HG03175 (cell line): ENCODE measurements around the gene ZNF385A.

ENCODE experiments used
- ATAC-seq: cut with Tn5 transposase; IDR thresholded peaks from one replicate; pipeline ENCODE4 v1.9.1; 2021; ENCODE audit warnings: mild to moderate bottlenecking, moderate library complexity; ENCODE audit not compliant: unreplicated experiment

The ZNF385A gene

GRCh38 chr12:54384591-54385041 lies at the start of gene ZNF385A:
ZNF385A (minus strand) TSS chr12:54384733; CDS start chr12:54384514, 219 bp downstream.
- peak; percentile 35 for ATAC-seq

DNA sequence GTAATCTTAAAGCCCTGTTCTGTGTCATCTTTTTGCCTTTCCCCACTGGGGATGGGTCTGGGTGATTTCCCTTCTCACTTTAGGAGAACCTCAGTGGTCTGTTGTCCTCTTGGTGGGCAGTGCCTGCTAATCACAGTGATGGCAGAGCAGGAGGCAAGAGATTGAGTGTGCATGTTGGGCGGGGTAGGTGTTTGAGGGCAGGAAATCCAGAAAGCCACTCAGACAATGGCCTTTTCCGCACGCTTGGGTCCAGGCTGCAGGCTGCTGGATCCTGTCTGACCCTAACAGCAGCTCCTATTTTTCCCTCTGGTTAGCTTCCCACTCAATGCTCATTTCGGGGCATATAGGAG lies 48.3 kb upstream of the ZNF385A start:
- ATAC-seq = no peak

GRCh38 chr12:54431911-54432814 lies 47.6 kb upstream of the ZNF385A start:
- ATAC-seq = no peak

DNA sequence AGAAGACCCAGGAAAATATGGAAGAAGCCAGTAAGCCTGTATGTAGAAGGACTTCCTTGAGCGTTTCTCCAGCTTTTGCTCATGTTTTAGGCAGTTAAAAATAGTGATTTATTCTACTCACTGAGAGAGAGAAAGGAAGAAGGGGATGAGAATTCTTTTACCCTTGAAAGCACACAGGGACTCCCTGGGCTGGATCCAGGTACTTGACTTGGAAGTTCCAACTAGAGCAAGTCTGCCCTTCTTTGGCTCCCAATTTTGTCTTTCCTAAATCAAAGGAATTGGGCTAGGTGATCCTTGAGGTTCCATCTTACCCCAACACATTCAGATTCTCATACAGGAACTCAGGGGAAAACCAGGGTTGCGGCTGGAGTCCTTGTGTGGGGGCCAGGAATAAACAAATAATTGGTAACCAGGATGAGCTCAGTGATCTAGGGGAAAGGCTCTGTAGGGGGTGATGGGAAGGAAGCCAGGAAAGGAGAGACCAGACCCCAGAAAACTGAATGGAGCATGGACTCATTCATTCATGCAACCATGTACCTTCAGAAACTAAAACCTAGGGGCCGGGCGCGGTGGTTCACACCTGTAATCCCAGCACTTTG lies 46.0 kb upstream of the ZNF385A start:
- ATAC-seq = no peak

GRCh38 chr12:54429014-54429471 lies 44.5 kb upstream of the ZNF385A start:
- no peak for ATAC-seq

- ATAC-seq = no peak
Observed at GRCh38 chr12:54428050-54429013, 43.8 kb upstream of the ZNF385A start.

- no peak for ATAC-seq
Observed at GRCh38 chr12:54427106-54427505, 42.6 kb upstream of the ZNF385A start.

GRCh38 chr12:54426690-54427089 lies 42.2 kb upstream of the ZNF385A start:
- no peak for ATAC-seq

DNA sequence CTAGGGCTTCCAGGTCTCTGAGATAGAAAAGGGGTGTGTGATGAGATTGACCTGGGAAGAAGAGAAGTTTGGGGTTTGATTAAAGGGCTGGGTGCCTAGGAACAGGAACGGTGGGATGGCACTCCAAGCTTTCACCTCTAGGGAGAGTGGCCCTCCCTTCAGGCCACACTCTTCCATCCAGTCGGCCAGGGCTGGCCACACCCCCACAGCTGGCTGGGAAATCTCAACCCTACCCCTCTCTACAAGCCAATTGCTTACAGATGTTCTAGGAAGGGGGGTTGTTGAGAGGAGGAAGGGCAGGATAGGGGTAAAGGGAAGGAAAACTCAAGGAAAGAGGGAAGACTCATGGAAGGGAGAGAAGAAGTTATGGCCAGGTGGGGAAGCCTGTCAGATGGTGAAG lies 41.2 kb upstream of the ZNF385A start:
- no peak for ATAC-seq

GRCh38 chr12:54424224-54424623 lies 39.7 kb upstream of the ZNF385A start:
- ATAC-seq = no peak

- no peak for ATAC-seq
Observed at GRCh38 chr12:54423816-54424150, 39.2 kb upstream of the ZNF385A start.

GRCh38 chr12:54421879-54422250 lies 37.3 kb upstream of the ZNF385A start:
- no peak for ATAC-seq

- ATAC-seq = no peak
Observed at GRCh38 chr12:54421175-54421878, 36.8 kb upstream of the ZNF385A start.

- no peak for ATAC-seq
Observed at GRCh38 chr12:54420766-54421144, 36.2 kb upstream of the ZNF385A start.

DNA sequence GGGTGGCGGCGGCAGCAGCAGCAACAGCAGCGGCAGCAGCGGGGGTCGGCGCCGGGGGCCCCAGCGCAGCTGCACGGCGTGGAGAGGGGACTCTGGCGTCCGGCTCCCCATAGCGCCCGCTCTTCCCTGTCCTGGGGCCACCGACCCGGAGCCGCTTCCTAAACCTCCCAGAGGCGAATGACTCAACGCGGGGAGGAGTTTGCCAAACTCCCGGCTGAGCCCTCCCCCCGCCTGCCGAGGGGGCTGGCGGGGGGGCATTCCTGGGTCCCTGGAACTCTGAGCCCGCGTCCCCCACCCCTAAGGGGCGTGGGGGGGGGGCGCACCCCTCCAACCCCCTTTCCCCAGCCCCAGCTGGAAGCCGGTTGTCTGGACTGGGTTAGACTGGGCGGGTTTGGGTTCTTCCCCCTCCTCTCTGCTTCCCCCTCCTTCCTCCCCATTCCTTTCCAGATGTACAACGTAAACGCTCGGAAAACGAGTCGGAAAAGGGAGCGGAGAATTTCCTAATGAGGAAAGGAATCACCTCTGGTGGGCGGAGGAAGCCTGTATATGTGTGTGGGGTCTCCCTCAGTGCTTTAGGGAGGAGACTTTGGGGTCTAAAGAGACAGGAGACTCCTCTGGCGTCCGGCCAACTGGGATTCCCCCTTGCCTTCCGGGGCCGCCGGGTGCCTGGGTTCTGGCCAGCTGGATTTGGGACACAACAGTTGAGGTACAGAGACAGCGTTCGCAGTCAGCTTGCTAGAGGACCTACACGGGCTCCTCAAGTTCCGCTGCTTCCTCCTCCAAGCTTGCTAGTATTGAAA lies 34.8 kb upstream of the ZNF385A start, which contains the start of gene ITGA5:
Gene ITGA5, minus strand, starts transcription at position 179 of the 800 bp plus-strand sequence. Its CDS starts 68 bp downstream, at position 111.
- ATAC-seq = no peak

GRCh38 chr12:54418441-54419087 lies 34.0 kb upstream of the ZNF385A start:
- no peak for ATAC-seq

- ATAC-seq = no peak
Observed at GRCh38 chr12:54417712-54418440, 33.3 kb upstream of the ZNF385A start.
